ENCODE measurements around the gene COL25A1. TPM values are rescaled to one million over a fixed set of nuclear protein-coding genes. Genes with fewer than 3 reads are reported as not detected.

The COL25A1 gene
- total and polyA plus RNA-seq, 5 donors from 2014 or later = 0.19 TPM; not detected in 4

GRCh38 chr4:109177096-109177810 is 125.2 kb downstream of the COL25A1 start:
- H3K27ac ChIP-seq (ENCODE audit: insufficient read depth, low read length, poor library complexity, severe bottlenecking) = no peak overlapping the region
- Mint-ChIP-seq H3K4me1 (no peaks in the 10 kb centered on the region), H3K36me3 (no peaks in the 10 kb centered on the region), H3K4me3 (no peak overlapping the region), H3K9me3 (no peaks in the 10 kb centered on the region), H3K27me3 (peaks cover 4% of the 10 kb centered on the region), H3K27ac (no peak overlapping the region)
- no peak for ATAC-seq (ENCODE audit: low read depth in 2 of 2)
- DNase-seq = no peak
- H3K4me1 ChIP-seq (ENCODE audit: control insufficient read depth, insufficient read depth, low read length, poor library complexity, severe bottlenecking) = no peaks in the 10 kb centered on the region
- H3K9me3 ChIP-seq (ENCODE audit: control insufficient read depth in 2 of 2, low read length in 2 of 2) = no peaks in the 10 kb centered on the region
- no peaks in the 10 kb centered on the region for H3K27me3 ChIP-seq (ENCODE audit: control insufficient read depth, insufficient read depth, low read length)
- no peaks in the 10 kb centered on the region for H3K36me3 ChIP-seq (ENCODE audit: control insufficient read depth, insufficient read depth, low read length)
- no peak overlapping the region for H3K4me3 ChIP-seq (ENCODE audit: low read depth, low read length)

- no peak overlapping the region for H3K4me3 Mint-ChIP-seq
- no peaks in the 10 kb centered on the region for H3K27me3 ChIP-seq (ENCODE audit: control insufficient read depth, insufficient read depth, low read length)
- H3K27ac ChIP-seq (ENCODE audit: insufficient read depth, low read length, poor library complexity, severe bottlenecking) = no peak overlapping the region
- no peaks in the 10 kb centered on the region for H3K4me1 ChIP-seq (ENCODE audit: control insufficient read depth, insufficient read depth, low read length, poor library complexity, severe bottlenecking)
- DNase-seq (no peak), ATAC-seq (ENCODE audit: low read depth in 2 of 2) (no peak)
- no peak overlapping the region for H3K4me3 ChIP-seq (ENCODE audit: low read depth, low read length)
- no peak overlapping the region for H3K27ac Mint-ChIP-seq
- H3K27me3 Mint-ChIP-seq = peaks cover 4% of the 10 kb centered on the region
- no peaks in the 10 kb centered on the region for H3K9me3 Mint-ChIP-seq
- H3K9me3 ChIP-seq (ENCODE audit: control insufficient read depth in 2 of 2, low read length in 2 of 2) = no peaks in the 10 kb centered on the region
- no peaks in the 10 kb centered on the region for H3K36me3 Mint-ChIP-seq
- H3K4me1 Mint-ChIP-seq = no peaks in the 10 kb centered on the region
- no peaks in the 10 kb centered on the region for H3K36me3 ChIP-seq (ENCODE audit: control insufficient read depth, insufficient read depth, low read length)
Measured at GRCh38 chr4:109174224-109174953, 128.1 kb downstream of the COL25A1 start.

DNA sequence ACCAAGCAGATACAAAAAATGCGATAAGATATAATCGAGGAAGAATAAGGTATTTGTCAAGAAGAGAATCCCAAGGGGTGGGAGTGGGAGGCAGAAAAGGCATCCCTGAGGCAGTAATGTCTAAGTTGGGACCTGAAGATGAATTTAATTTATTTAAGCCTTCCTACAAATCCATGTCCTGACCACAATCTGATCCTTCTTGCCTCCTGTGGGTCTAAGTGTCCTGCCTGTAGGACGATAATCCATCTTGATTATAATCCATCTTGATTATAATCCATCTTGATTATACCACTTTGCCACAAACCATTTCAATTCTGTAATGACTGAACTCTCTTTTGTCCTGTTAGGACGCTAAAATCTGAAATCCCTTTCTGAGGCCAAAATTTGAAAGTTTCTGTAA is 130.2 kb downstream of the COL25A1 start:
- Mint-ChIP-seq H3K4me3 (no peak overlapping the region), H3K4me1 (no peaks in the 10 kb centered on the region), H3K9me3 (peaks cover 0 to 4% (median 0%) of the 10 kb centered on the region in 7 donors), H3K36me3 (no peaks in the 10 kb centered on the region), H3K27me3 (peaks cover 4% of the 10 kb centered on the region), H3K27ac (no peak overlapping the region)
- H3K36me3 ChIP-seq (ENCODE audit: control insufficient read depth, insufficient read depth, low read length) = no peaks in the 10 kb centered on the region
- no peaks in the 10 kb centered on the region for H3K4me1 ChIP-seq (ENCODE audit: control insufficient read depth, insufficient read depth, low read length, poor library complexity, severe bottlenecking)
- no peak overlapping the region for H3K4me3 ChIP-seq (ENCODE audit: low read depth, low read length)
- no peak overlapping the region for H3K27ac ChIP-seq (ENCODE audit: insufficient read depth, low read length, poor library complexity, severe bottlenecking)
- no peaks in the 10 kb centered on the region for H3K27me3 ChIP-seq (ENCODE audit: control insufficient read depth, insufficient read depth, low read length)
- ATAC-seq (ENCODE audit: low read depth in 2 of 2) = no peak
- no peaks in the 10 kb centered on the region for H3K9me3 ChIP-seq (ENCODE audit: control insufficient read depth in 2 of 2, low read length in 2 of 2)
- DNase-seq = no peak

GRCh38 chr4:109171070-109171469 is 131.4 kb downstream of the COL25A1 start:
- H3K4me1 ChIP-seq (ENCODE audit: control insufficient read depth, insufficient read depth, low read length, poor library complexity, severe bottlenecking) = no peaks in the 10 kb centered on the region
- H3K4me3 ChIP-seq (ENCODE audit: low read depth, low read length) = no peak overlapping the region
- Mint-ChIP-seq H3K27ac (no peak overlapping the region), H3K4me1 (no peaks in the 10 kb centered on the region), H3K36me3 (no peaks in the 10 kb centered on the region), H3K9me3 (peaks cover 0 to 4% (median 0%) of the 10 kb centered on the region in 7 donors), H3K27me3 (peaks cover 3% of the 10 kb centered on the region), H3K4me3 (no peak overlapping the region)
- H3K9me3 ChIP-seq (ENCODE audit: control insufficient read depth in 2 of 2, low read length in 2 of 2) = no peaks in the 10 kb centered on the region
- no peak overlapping the region for H3K27ac ChIP-seq (ENCODE audit: insufficient read depth, low read length, poor library complexity, severe bottlenecking)
- ATAC-seq (ENCODE audit: low read depth in 2 of 2) = no peak
- no peaks in the 10 kb centered on the region for H3K27me3 ChIP-seq (ENCODE audit: control insufficient read depth, insufficient read depth, low read length)
- H3K36me3 ChIP-seq (ENCODE audit: control insufficient read depth, insufficient read depth, low read length) = no peaks in the 10 kb centered on the region
- no peak for DNase-seq

- H3K27ac Mint-ChIP-seq = no peak overlapping the region
- ATAC-seq (ENCODE audit: low read depth in 2 of 2) (no peak), DNase-seq (no peak)
- H3K4me3 Mint-ChIP-seq = no peak overlapping the region
- no peaks in the 10 kb centered on the region for H3K4me1 ChIP-seq (ENCODE audit: control insufficient read depth, insufficient read depth, low read length, poor library complexity, severe bottlenecking)
- H3K9me3 ChIP-seq (ENCODE audit: control insufficient read depth in 2 of 2, low read length in 2 of 2) = no peaks in the 10 kb centered on the region
- no peaks in the 10 kb centered on the region for H3K27me3 Mint-ChIP-seq
- H3K27me3 ChIP-seq (ENCODE audit: control insufficient read depth, insufficient read depth, low read length) = no peaks in the 10 kb centered on the region
- H3K36me3 Mint-ChIP-seq = no peaks in the 10 kb centered on the region
- no peaks in the 10 kb centered on the region for H3K4me1 Mint-ChIP-seq
- no peak overlapping the region for H3K4me3 ChIP-seq (ENCODE audit: low read depth, low read length)
- no peak overlapping the region for H3K27ac ChIP-seq (ENCODE audit: insufficient read depth, low read length, poor library complexity, severe bottlenecking)
- H3K36me3 ChIP-seq (ENCODE audit: control insufficient read depth, insufficient read depth, low read length) = no peaks in the 10 kb centered on the region
- H3K9me3 Mint-ChIP-seq = peaks cover 0 to 4% (median 0%) of the 10 kb centered on the region in 7 donors
Measured at GRCh38 chr4:109169170-109169569, 133.3 kb downstream of the COL25A1 start.

DNA sequence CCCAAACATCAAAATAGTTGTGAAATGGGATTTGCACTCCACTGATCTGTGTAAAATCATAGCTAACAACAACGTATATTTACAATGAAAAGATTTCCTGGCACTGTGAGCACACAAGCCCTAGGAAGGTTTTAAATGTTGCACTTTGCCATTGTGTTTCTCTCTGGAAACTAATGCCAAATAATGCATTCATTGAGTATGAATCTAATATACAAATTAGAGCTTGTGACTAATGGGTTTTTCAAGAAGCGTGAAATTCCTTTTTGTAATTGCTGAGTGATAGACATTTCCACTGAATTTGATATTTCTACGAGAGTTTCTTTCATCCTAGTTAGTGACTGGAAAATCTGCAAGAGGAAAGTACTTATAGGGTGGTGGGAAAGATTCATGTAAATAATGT is 135.9 kb downstream of the COL25A1 start:
- Histone ChIP-seq H3K36me3 (ENCODE audit: control insufficient read depth, insufficient read depth, low read length) (no peaks in the 10 kb centered on the region), H3K4me1 (ENCODE audit: control insufficient read depth, insufficient read depth, low read length, poor library complexity, severe bottlenecking) (no peaks in the 10 kb centered on the region), H3K9me3 (ENCODE audit: control insufficient read depth in 2 of 2, low read length in 2 of 2) (no peaks in the 10 kb centered on the region), H3K27ac (ENCODE audit: insufficient read depth, low read length, poor library complexity, severe bottlenecking) (no peak overlapping the region), H3K27me3 (ENCODE audit: control insufficient read depth, insufficient read depth, low read length) (no peaks in the 10 kb centered on the region), H3K4me3 (ENCODE audit: low read depth, low read length) (no peak overlapping the region)
- no peaks in the 10 kb centered on the region for H3K36me3 Mint-ChIP-seq
- ATAC-seq (ENCODE audit: low read depth in 2 of 2) (no peak), DNase-seq (no peak)
- H3K27me3 Mint-ChIP-seq = no peaks in the 10 kb centered on the region
- H3K4me1 Mint-ChIP-seq = no peaks in the 10 kb centered on the region
- no peak overlapping the region for H3K27ac Mint-ChIP-seq
- H3K4me3 Mint-ChIP-seq = no peak overlapping the region
- H3K9me3 Mint-ChIP-seq = peaks cover 0 to 4% (median 0%) of the 10 kb centered on the region in 7 donors

DNA sequence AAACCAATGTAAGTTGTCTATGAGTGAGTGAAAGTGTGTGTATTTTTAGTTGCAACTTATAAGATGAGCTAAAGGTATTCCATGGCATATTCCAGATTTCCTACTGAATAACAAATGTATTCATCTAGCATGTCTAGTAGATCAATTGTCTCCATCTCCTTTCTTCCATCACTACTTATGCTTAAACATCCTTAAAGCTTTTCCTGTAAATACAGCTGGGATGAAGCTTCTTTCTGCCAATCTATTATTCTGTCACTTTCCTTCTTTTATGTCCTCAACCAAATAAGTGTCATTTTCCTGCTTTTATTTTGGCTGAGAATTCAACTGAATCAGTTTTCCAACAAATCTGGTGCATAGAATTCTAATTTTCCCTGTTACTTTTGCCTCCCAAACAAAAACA is 136.3 kb downstream of the COL25A1 start:
- Mint-ChIP-seq H3K36me3 (no peaks in the 10 kb centered on the region), H3K9me3 (peaks cover 0 to 4% (median 0%) of the 10 kb centered on the region in 7 donors), H3K27me3 (no peaks in the 10 kb centered on the region), H3K4me1 (no peaks in the 10 kb centered on the region), H3K4me3 (no peak overlapping the region), H3K27ac (no peak overlapping the region)
- Histone ChIP-seq H3K4me3 (ENCODE audit: low read depth, low read length) (no peak overlapping the region), H3K9me3 (ENCODE audit: control insufficient read depth in 2 of 2, low read length in 2 of 2) (no peaks in the 10 kb centered on the region), H3K27ac (ENCODE audit: insufficient read depth, low read length, poor library complexity, severe bottlenecking) (no peak overlapping the region), H3K27me3 (ENCODE audit: control insufficient read depth, insufficient read depth, low read length) (no peaks in the 10 kb centered on the region), H3K4me1 (ENCODE audit: control insufficient read depth, insufficient read depth, low read length, poor library complexity, severe bottlenecking) (no peaks in the 10 kb centered on the region), H3K36me3 (ENCODE audit: control insufficient read depth, insufficient read depth, low read length) (no peaks in the 10 kb centered on the region)
- no peak for DNase-seq
- ATAC-seq (ENCODE audit: low read depth in 2 of 2) = no peak

DNA sequence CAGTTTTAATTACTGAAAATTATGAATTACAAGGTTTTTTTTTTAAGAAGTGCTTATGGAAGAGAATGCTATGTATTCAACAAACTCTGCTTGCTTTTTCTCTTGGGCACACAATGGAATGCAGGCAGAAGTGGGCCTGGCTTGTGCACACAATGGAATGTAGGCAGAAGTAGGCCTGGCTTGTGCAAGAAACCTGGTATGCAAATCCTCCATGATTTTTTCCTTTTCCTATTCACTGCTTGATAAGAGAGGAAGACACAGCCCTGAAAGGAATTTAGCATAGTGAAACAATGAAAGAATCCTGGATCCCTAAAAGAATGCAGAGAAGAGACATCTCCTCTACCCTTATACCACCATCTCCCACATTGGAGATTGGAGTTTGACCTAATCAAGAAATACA is 138.4 kb downstream of the COL25A1 start:
- no peaks in the 10 kb centered on the region for H3K4me1 ChIP-seq (ENCODE audit: control insufficient read depth, insufficient read depth, low read length, poor library complexity, severe bottlenecking)

More for the DNA sequence above, 138.4 kb downstream of the COL25A1 start:
- no peak overlapping the region for H3K4me3 ChIP-seq (ENCODE audit: low read depth, low read length)
- H3K9me3 ChIP-seq (ENCODE audit: control insufficient read depth in 2 of 2, low read length in 2 of 2) = no peaks in the 10 kb centered on the region
- no peaks in the 10 kb centered on the region for H3K4me1 Mint-ChIP-seq
- ATAC-seq (ENCODE audit: low read depth in 2 of 2) (no peak), DNase-seq (no peak)
- H3K27ac ChIP-seq (ENCODE audit: insufficient read depth, low read length, poor library complexity, severe bottlenecking) = no peak overlapping the region
- no peaks in the 10 kb centered on the region for H3K27me3 ChIP-seq (ENCODE audit: control insufficient read depth, insufficient read depth, low read length)
- no peaks in the 10 kb centered on the region for H3K36me3 Mint-ChIP-seq
- no peaks in the 10 kb centered on the region for H3K27me3 Mint-ChIP-seq
- H3K4me3 Mint-ChIP-seq = no peak overlapping the region
- peaks cover 0 to 1% (median 0%) of the 10 kb centered on the region in 7 donors for H3K9me3 Mint-ChIP-seq
- H3K36me3 ChIP-seq (ENCODE audit: control insufficient read depth, insufficient read depth, low read length) = no peaks in the 10 kb centered on the region
- no peak overlapping the region for H3K27ac Mint-ChIP-seq

All from CD4-positive, CD25-positive, alpha-beta regulatory T cell (primary cell).